GM19099 (cell line): Measurements from ENCODE around the gene C1QL1.

Source experiments
- POLR2A ChIP-seq: IDR thresholded peaks from 3 replicates; pipeline ENCODE4 v1.6.1; 2011; ENCODE audit warnings: low read depth; ENCODE audit not compliant: insufficient read length; ENCODE audit errors: extremely low read depth

The C1QL1 gene

DNA sequence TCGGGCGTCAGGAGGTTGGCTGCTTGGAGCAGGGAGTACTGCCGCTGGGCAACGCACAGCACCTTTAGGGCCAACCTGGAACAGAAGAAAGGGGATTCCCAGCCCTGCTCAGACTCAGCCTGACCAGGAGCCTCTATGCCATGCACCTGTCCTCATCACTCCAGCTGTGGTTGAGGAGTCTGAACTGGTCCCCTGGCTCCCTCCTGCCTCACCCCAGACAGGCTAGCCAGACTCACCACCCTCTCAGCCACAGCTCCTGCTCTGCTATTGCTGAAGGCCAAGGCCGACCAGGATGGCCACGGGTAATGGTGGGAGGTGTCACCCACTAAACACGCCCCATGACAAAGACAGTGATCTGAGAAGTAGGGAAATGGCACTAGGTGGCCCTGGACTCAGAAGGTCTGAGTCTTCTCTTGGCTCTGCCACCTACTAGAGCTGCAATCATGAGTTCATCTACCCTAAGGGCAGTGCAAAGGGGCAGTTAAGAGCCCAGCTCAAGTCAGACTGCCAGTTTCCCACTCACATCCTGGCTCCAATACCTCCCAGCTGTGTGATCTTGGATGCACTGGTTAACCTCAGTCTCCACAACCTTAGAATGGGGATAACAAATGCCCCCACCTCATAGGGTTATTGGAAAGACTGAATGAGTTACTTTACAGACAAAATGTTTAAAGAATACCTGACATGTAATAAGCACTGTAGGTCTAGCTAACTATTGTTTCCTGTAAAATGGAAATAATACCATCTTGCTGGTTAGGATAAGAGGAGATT is 39.0 kb downstream of the C1QL1 start:
- no peak for TF ChIP-seq POLR2A

GRCh38 chr17:44928136-44928535 is 40.0 kb downstream of the C1QL1 start:
- TF ChIP-seq POLR2A = no peak

DNA sequence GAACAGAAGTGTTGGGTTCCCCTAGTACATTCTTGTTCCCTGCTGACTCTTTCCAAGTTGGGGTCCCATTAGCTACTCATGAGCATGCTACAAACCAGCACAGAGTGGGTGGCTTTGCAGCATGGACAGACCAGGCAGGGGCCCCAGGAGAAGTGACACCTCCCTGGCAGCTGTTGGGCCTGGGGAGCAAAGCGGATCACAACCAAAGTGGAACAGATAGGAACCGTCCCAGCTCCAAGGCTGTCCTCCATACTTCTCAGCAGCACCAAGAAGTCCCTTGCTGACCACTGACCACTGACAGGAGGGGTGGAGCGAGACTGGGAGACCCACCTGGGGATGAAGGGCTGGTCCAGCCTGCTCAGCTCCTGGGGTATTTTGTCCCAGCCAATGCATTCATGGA is 40.4 kb downstream of the C1QL1 start:
- no peak for TF ChIP-seq POLR2A

GRCh38 chr17:44926821-44927525 is 41.1 kb downstream of the C1QL1 start:
- no peak for TF ChIP-seq POLR2A

GRCh38 chr17:44925731-44926697 is 42.1 kb downstream of the C1QL1 start:
- no peak for TF ChIP-seq POLR2A

GRCh38 chr17:44924107-44924544 is 44.0 kb downstream of the C1QL1 start:
- TF ChIP-seq POLR2A = no peak

DNA sequence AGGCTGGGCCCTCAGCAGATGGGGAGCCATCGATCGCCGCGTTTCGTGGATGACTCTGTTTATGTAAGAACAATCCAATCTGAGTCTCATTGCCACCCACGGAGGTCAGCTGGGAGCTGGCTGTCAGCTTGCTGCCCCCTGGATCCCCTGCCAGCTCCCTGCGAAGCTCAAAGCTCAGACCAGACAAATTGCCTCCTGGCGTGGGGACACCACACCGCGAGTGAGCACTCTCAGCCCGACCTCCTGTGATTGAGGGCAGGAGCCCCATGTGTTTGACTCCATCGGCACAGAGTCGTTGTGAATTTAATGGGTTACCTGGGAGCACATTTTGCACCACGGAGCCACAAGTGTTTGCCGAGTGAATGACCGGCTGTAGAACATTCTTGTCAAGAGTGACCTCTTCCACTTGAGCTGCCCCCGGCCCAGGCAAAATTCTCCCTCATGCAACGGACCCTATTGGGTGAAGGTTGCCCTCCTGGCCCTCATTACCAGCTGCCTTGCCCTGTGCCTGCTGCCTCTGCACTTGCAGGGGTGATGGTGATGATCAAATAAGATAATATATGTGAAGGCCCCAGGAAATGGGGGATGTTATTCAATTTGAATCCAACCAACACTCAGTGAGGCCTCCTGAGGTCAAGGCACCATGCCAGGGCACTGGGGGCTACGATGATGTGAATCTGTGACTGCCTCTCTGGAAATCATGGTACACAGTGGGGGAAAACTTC is 45.2 kb downstream of the C1QL1 start:
- TF ChIP-seq POLR2A = no peak

DNA sequence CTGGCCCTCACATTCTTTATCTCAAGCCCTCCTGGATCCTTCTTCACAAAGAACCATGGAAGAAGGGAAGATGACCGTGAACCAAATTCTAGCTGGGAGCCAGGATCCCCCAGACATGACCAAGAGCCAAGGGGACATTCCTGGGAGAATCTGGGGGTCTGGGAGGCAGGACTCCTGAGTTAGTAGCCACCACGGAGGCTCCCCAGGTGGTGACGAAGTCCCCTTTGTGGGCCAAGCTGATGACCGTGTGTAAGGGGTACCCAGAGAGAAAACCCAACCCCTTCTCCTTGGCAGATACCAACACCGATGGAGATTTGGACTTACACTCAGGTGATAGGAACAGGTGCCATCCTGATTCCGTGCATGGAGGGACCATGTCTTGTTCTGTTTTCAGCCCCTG is 46.0 kb downstream of the C1QL1 start:
- no peak for TF ChIP-seq POLR2A

DNA sequence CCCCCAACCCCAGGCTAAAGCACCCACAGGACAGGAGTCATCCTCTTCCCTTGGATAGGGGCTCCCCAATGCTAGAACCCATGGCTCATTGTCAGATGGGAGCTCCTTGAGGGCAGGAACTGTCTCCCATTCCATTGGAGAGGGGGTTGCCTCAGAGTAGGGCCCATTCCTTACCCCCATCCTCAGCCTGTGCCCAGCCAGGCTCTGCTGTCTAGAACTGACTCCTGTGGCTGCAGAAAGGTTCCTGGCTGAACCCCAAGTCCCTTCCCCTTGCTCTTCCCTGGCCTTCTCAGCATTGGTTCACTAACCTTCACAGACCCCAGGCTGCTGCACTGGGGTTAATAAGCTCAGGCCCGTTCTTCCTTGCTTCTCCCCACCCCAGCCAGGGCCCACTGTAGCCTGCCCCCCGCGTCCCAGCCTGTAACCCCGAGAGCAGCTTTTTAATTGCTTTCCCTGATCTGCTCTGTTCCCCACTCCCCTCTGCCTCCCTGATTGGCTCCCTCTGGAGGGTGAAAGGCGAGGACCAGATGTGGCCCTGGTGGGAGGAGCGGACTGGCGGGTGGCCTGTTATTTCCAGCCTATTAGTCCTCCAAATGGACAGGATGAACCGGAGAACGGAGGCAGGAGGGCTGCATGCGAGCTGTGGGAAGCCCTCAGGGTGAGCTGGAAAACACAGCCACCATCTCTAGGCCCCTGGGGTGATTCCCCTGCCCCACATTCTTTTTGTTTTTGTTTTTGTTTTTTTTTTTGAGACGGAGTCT is 46.8 kb downstream of the C1QL1 start:
- no peak for TF ChIP-seq POLR2A

DNA sequence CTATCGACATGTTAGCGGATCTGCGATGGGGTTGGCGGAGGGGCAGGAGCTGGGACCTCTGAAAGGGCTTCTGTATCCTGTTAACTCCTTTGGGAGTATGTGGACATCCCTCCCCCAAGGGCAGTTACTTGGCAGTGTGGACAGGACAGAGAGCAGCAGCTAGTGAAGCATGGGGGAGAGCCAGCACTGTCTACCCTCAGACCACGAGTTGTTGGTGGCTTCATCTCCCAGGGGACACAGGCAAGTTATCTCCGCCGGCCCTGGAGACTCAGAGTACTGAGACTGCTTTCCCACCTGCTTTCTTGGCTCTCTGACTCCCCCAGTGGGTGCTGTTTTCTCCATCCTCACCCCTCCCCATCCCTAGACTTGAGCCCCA is 47.5 kb downstream of the C1QL1 start:
- no peak for TF ChIP-seq POLR2A

- TF ChIP-seq POLR2A = no peak
These were observed 48.1 kb downstream of the C1QL1 start for GRCh38 chr17:44919885-44920564.

GRCh38 chr17:44919411-44919810 is 48.7 kb downstream of the C1QL1 start:
- no peak for TF ChIP-seq POLR2A

DNA sequence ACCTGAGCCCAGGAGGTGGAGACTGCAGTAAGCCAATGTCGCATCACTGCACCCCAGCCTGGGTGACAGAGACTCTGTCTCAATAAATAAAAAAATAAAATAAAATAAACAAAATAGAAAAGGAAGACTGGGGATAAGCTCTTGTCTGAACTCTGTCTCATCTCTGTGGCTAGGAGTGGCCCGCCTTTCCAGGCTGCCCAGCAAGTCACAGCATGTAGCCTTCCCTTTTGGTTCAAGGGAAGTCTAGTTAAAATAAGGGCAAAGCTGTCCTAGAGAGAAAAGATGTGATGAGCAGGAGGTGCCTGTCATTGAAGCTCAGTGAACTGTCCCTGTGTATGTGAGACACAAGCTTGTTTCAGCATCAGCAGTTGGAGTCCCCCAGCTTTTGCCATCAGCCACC is 50.1 kb downstream of the C1QL1 start:
- TF ChIP-seq POLR2A = no peak

DNA sequence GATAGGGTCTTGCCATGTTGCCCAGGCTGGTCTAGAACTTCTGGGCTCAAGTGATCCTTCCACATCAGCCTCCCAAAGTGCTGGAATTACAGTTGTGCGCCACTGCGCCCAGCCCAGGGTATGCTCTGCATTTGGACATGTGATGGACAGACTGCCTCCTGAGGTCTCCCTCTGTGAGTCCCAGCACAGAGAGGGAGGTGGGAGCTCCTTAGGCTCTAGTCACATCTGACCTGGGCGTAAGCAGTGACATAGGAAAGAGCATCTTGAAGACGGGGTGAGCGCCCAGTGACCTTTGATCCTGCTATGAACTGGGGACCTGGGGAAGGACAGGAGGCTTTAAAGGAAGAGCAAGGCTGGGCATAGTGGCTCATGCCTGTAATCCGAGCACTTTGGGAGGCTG is 50.6 kb downstream of the C1QL1 start:
- no peak for TF ChIP-seq POLR2A

- TF ChIP-seq POLR2A = no peak
These were observed 51.3 kb downstream of the C1QL1 start for GRCh38 chr17:44916781-44917241.
